Dendritic cell treated with granulocyte-macrophage colony-stimulating factor and Interleukin-4, amounts not matched to agents 40 ng/mL and 50 ng/mL, for 4 days (primary cell): Measurements from ENCODE around the gene MPHOSPH6.
"Not testable (repeated sequence)": the region's sequence is repeated elsewhere in the genome, so short reads cannot be mapped to it uniquely, and the experiment has no call there.

Experiments used
- H3K27ac Mint-ChIP-seq: one replicate; pipeline ENCODE4 v1.8.0; 2022; ENCODE audit warnings: mild to moderate bottlenecking, mixed read lengths
- H3K27me3 Mint-ChIP-seq: one replicate; pipeline ENCODE4 v1.8.0; 2022; ENCODE audit warnings: mild to moderate bottlenecking, mixed read lengths
- H3K36me3 Mint-ChIP-seq: one replicate; pipeline ENCODE4 v1.8.0; 2022; ENCODE audit warnings: low read depth, mixed read lengths
- H3K4me1 Mint-ChIP-seq: one replicate; pipeline ENCODE4 v1.8.0; 2022; ENCODE audit warnings: low read depth, mixed read lengths
- H3K4me3 Mint-ChIP-seq: one replicate; pipeline ENCODE4 v1.8.0; 2022; ENCODE audit warnings: mild to moderate bottlenecking, moderate library complexity, mixed read lengths
- H3K9me3 Mint-ChIP-seq: one replicate; pipeline ENCODE4 v1.8.0; 2022; ENCODE audit warnings: mixed read lengths
- intact Hi-C: fragments of 100-400 bp; cut with micrococcal nuclease; formaldehyde crosslinking; loops from one replicate; pipeline ENCODE4 v1.15.0; 2022

The MPHOSPH6 gene, protein sequence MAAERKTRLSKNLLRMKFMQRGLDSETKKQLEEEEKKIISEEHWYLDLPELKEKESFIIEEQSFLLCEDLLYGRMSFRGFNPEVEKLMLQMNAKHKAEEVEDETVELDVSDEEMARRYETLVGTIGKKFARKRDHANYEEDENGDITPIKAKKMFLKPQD

DNA sequence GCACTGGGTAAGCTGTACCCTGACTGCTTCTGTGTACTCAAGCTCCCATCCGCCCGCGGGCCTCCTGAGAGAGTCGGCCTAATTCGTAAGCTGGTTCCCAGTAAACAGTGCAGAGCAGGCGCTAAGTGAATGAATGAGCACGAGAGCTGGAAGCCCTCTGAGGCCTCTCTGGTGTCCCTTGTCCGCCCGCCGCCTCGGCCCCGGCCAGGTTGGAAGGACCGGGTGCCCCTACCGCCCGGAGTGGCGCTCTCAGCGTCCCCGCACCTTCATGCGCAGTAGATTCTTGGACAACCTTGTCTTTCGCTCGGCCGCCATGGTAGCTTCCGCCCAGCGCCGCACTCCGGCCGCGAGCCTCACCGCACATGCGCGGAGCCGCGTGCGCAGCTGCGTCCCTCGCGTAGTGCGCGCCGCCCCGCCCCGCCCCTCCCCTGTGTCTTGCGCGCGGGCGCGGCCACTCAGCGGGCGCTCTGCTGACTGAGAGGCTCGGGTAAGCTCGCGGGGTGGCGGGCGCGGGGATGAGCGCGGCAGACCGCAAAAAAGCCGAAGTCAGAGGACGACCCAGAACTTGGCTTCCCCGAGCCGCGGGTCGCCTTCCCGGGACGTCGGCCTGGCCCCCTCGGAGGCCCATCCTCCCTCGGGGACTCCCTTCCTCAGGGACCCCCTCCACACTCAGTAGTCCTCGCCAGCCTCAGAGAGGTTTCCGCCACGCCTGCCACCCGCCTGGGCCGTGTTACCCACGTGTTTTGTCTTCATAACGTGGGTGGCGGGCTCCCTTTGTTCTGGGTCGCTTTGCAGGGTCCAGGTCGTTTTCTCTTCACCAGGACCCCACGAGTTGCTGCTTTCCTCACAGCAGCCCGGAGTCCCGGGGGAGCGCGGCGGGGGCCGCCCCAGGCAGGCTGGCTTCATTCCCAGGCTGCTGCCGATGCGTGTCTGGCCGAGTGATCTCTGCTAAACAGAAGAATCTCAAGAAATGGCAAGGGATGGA lies at the start of gene MPHOSPH6:
Gene MPHOSPH6, minus strand, starts transcription at position 364 of the 985 bp plus-strand sequence. Its CDS starts 49 bp downstream, at position 315.
- H3K9me3 Mint-ChIP-seq = no peaks in the 10 kb centered on the region
- H3K27ac Mint-ChIP-seq = peak within 1 kb of the TSS; percentile 91
- peaks cover 35% of the 10 kb centered on the region for H3K36me3 Mint-ChIP-seq
- peak within 1 kb of the TSS; percentile 91 for H3K4me3 Mint-ChIP-seq
- H3K27me3 Mint-ChIP-seq = peaks cover 21% of the 10 kb centered on the region
- intact Hi-C loops = loop anchor here (2.0 to 5.0 kb wide), 2 partner anchors 21 to 57 kb away; no protein-coding TSS in a partner anchor
- H3K4me1 Mint-ChIP-seq = peaks cover 34% of the 10 kb centered on the region

DNA sequence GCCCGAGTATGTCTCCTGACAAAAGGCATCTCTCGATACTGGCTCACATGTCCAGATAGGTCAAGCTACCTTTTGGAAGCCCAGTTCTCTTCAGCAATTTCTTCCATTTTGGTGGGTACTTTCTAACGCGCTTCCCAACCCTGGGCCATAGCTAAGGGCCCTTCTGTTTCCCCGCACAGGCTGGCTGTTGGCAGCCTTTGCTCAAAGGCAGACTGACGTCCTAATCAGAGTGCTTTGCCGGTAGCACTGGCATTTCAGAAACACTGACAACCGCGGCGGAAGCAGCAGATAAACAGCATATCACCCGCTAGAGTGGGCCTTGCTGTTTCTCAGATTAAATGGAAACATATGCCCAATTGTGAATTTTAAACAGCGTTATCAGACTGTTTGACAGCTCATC lies 49.3 kb upstream of the MPHOSPH6 start:
- Mint-ChIP-seq H3K27ac (no peak overlapping the region), H3K27me3 (peaks cover 17% of the 10 kb centered on the region), H3K36me3 (no peaks in the 10 kb centered on the region), H3K4me3 (no peak overlapping the region), H3K4me1 (no peaks in the 10 kb centered on the region), H3K9me3 (no peaks in the 10 kb centered on the region)
- intact Hi-C loops = no loop called here

DNA sequence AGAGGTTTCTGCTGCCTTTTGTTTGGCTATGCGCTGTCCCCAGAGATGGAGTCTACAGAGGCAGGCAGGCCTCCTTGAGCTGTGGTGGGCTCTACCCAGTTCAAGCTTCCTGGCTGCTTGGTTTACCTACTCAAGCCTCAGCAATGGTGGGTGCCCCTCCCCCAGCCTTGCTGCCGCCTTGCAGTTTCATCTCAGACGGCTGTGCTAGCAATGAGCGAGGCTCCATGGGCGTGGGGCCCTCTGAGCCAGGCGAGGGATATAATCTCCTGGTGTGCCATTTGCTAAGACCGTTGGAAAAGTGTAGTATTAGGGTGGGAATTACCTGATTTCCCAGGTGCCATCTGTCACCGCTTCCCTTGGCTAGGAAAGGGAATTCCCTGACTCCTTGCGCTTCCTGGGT lies 39.3 kb upstream of the MPHOSPH6 start:
- H3K27ac Mint-ChIP-seq, intact Hi-C loops, H3K4me1 Mint-ChIP-seq, H3K36me3 Mint-ChIP-seq, H3K4me3 Mint-ChIP-seq, H3K27me3 Mint-ChIP-seq: not testable (repeated sequence)
- peaks cover 25% of the 10 kb centered on the region for H3K9me3 Mint-ChIP-seq

DNA sequence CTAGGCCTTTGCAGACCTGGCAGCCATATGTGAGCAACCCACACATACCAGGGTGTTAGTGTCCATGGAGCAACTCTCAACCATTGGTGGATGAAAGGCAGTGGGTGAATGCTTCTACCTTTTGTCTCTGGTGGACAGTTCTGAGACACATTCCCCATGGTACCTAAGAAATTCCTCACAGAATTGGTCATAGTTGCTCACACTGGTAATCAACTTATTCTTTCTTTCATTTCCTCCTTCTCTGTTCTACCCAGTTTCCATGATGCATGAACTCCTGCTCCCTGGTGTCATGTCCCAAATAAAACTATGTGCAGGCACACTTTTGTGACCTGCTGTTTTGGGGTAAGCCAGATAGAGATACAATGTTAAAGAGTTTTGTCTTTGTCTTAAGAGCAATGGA lies 33.2 kb upstream of the MPHOSPH6 start:
- peaks cover under 1% of the 10 kb centered on the region for H3K27me3 Mint-ChIP-seq
- peaks cover 37% of the 10 kb centered on the region for H3K4me1 Mint-ChIP-seq
- no peak overlapping the region for H3K27ac Mint-ChIP-seq
- H3K9me3 Mint-ChIP-seq = peaks cover 14% of the 10 kb centered on the region
- H3K36me3 Mint-ChIP-seq = no peaks in the 10 kb centered on the region
- H3K4me3 Mint-ChIP-seq = no peak overlapping the region
- intact Hi-C loops = no loop called here

DNA sequence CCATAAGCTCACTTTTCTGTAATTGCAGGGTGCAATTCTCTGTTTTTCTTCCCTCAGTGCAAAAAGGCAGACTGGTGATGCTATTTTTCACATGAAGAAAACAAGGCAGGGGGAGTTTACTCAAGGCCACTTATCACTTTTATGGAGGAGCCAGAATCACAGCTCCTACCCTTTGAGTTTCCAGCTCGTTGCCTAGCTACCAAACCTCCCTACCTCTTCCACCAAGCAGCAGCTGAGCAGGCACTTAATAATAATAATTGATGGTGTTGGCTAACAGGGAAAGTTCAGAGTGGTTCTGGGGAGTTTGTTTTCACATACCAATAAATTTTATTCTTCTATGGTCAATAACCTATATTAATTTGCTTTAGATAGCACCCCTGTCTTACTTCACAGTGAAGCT lies 31.9 kb upstream of the MPHOSPH6 start:
- H3K27ac Mint-ChIP-seq = no peak overlapping the region
- intact Hi-C loops = no loop called here
- H3K4me1 Mint-ChIP-seq = peaks cover 43% of the 10 kb centered on the region
- H3K27me3 Mint-ChIP-seq = no peaks in the 10 kb centered on the region
- H3K4me3 Mint-ChIP-seq = no peak overlapping the region
- peaks cover 9% of the 10 kb centered on the region for H3K9me3 Mint-ChIP-seq
- no peaks in the 10 kb centered on the region for H3K36me3 Mint-ChIP-seq

DNA sequence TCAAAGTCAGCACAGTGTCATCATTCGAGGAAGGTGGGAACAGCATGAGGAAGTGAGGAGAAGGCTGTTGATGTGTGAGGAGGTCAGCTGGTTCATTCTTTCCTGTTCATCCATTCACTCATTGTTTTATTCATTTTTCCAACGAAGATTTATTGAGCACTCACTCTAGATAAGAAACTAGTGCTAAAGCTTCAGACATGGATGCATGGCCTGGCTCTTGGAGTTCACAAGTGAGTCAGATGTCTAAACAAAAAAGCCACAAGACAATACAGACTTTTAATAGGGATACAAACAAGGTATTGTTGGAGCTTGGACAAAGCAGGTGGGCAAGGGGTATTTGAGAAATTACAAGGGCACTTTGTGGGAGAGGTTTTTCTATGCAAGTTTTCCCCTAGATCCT lies 31.3 kb upstream of the MPHOSPH6 start:
- Mint-ChIP-seq H3K27ac (peak overlapping the region; percentile 17), H3K4me3 (no peak overlapping the region), H3K9me3 (peaks cover 9% of the 10 kb centered on the region), H3K4me1 (peaks cover 48% of the 10 kb centered on the region), H3K27me3 (no peaks in the 10 kb centered on the region), H3K36me3 (no peaks in the 10 kb centered on the region)
- intact Hi-C loops = no loop called here

DNA sequence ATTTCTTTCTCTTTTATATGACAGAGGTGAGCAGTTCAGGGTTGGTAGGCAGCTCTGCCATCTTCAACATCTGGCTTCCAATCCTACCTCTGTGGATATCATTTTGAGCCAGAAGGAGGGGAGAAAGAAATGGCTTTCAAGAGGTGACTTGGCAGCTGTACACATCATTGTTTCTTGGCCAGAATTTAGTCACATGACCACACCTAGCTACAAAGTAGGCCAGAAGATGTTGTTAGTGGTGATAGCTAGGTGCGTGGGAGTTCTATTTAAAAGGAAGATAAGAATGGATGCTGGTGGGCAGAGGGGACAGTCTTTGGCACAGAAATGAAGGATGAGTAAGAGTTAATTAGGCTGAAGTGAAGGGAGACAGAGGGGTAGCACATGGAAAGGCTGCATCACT lies 29.2 kb upstream of the MPHOSPH6 start:
- Mint-ChIP-seq H3K9me3 (peaks cover 9% of the 10 kb centered on the region), H3K27me3 (no peaks in the 10 kb centered on the region)
- intact Hi-C loops = no loop called here

DNA sequence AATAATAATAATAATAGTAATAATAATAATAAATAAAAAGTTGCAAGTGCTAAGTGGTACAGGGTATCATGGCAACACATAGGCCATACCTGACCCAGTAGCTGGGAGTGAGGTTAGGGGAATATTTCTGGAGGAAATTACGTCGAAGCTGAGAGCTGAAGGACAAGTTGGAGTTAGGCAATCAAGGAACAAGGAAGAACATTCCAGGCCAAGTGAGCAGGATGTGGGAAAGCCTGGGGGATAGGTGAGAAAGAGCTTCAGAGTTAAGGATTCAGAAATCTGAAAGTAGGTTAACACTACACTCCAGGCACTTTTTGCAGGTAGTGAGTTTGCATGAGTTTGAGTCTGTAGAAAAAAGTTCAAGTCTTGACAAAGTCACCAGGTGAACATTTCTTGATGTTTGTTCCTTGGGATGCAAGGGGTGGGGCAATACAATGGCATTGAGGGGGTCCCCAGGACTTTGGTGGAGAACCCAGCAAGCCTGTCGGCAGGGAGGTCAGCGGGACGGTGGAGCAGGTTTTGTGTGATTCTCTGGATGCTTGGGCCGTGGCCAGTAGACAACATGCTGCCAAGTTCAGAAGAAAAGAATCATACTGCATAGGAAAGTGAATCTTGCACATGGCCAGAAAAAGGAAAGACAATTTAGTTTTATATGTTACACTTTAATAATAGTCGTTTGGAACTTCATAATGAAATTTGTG lies 27.7 kb upstream of the MPHOSPH6 start:
- Mint-ChIP-seq H3K27me3 (no peaks in the 10 kb centered on the region), H3K4me1 (peaks cover 68% of the 10 kb centered on the region), H3K27ac (peak overlapping the region; percentile 46), H3K9me3 (peaks cover 9% of the 10 kb centered on the region), H3K4me3 (no peak overlapping the region), H3K36me3 (no peaks in the 10 kb centered on the region)
- intact Hi-C loops = no loop called here

More for the DNA sequence above, 29.2 kb upstream of the MPHOSPH6 start:
- H3K4me3 Mint-ChIP-seq = no peak overlapping the region
- peaks cover 68% of the 10 kb centered on the region for H3K4me1 Mint-ChIP-seq
- H3K27ac Mint-ChIP-seq = peak overlapping the region; percentile 79
- no peaks in the 10 kb centered on the region for H3K36me3 Mint-ChIP-seq

DNA sequence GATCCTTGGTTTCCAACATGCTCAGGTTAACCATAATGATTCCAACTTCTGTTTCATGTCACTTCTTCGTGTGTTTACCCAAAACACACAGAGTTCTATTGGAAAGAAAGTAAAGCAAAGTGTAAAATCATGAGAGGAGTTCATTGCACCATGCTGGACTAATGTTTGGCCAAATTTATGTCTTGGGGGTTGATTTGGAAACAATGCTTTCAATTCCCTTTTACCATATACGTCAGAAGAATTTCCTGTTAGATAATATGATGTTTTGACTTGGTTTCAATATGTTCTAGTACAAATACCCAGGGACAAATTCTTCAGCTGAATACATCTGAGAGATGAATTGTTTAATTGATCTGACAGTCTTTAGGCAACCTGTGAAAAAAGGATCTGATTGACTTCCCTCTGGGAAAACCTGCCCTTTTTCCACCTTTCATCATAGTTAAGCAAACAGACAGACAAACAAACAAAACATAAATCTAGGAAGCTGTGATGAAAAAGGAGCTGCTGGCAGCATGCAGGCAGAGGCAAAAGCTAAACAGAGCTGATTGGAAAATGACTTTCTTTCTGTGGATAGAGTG lies 26.0 kb upstream of the MPHOSPH6 start:
- intact Hi-C loops = no loop called here
- Mint-ChIP-seq H3K27me3 (no peaks in the 10 kb centered on the region), H3K9me3 (peaks cover 9% of the 10 kb centered on the region), H3K36me3 (no peaks in the 10 kb centered on the region), H3K4me1 (peaks cover 64% of the 10 kb centered on the region), H3K27ac (peak overlapping the region; percentile 79), H3K4me3 (no peak overlapping the region)

DNA sequence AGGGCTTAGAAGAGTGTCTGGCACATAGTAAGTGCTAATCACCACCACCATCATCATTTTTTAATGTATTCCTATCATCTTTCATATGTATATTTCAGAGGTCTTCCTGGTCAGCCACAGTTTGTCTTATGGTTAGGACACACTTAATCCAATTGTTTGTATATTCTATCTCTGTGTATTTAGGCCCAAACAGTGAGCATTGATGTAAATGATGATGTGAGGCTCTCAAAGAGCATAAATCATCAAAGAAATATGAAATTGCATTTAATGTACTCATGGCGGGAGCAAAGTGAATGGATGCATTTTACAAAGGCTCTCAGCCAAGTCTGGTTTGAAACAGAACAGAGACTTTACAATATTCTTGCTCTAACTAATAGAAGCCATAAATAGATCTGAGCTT lies 24.1 kb upstream of the MPHOSPH6 start:
- Mint-ChIP-seq H3K4me1 (peaks cover 72% of the 10 kb centered on the region), H3K27me3 (no peaks in the 10 kb centered on the region), H3K27ac (no peak overlapping the region), H3K4me3 (no peak overlapping the region), H3K9me3 (peaks cover 2% of the 10 kb centered on the region), H3K36me3 (no peaks in the 10 kb centered on the region)
- intact Hi-C loops = no loop called here

DNA sequence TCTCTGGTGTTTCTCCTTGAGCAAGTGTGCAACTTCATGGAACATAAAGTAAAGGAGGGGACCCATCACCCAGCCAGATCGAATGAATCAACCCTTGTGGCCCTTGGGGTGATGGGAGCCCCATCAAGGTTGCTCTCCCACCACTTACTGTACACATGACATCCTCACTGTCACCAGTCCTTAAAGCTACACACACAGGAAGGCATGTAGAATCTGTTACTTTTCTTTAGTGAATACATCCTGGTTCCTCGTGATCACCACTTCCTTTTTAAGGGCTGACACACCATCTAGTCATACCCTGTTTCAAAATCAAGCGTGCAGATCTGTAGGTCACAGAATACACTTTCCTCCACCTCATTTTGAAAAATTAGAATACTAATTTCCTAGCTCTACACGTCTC lies 22.6 kb upstream of the MPHOSPH6 start:
- intact Hi-C loops = no loop called here
- H3K27ac Mint-ChIP-seq = peak overlapping the region; percentile 92
- H3K4me3 Mint-ChIP-seq = peak overlapping the region; percentile 32
- no peaks in the 10 kb centered on the region for H3K9me3 Mint-ChIP-seq
- no peaks in the 10 kb centered on the region for H3K27me3 Mint-ChIP-seq
- peaks cover 66% of the 10 kb centered on the region for H3K4me1 Mint-ChIP-seq
- no peaks in the 10 kb centered on the region for H3K36me3 Mint-ChIP-seq

DNA sequence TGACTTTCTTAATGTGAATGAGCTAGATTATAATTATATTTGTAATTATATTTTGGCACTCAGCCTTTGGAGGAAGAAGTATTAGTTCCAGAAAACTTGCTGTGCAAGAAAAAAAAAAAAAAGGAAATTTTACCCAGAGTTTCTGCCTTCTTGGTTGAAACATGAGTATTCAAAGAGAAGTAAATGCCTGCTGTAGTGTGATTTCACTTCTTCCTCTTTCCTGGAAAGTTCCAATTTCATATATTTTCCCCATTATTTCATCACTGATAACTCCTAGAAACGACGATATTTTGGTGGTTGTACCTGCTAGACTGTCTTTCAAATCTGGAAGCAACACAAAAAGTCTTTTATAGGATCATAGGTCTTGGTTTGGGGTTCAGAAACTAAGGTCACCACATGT lies 20.4 kb upstream of the MPHOSPH6 start:
- H3K36me3 Mint-ChIP-seq = no peaks in the 10 kb centered on the region
- intact Hi-C loops = loop anchor here (2.0 kb wide), 1 partner anchor 20 kb away; the partner anchor contains the start of gene MPHOSPH6
- H3K4me1 Mint-ChIP-seq = peaks cover 44% of the 10 kb centered on the region
- peak overlapping the region; percentile 79 for H3K27ac Mint-ChIP-seq
- H3K4me3 Mint-ChIP-seq = no peak overlapping the region
- H3K9me3 Mint-ChIP-seq = no peaks in the 10 kb centered on the region
- no peaks in the 10 kb centered on the region for H3K27me3 Mint-ChIP-seq

DNA sequence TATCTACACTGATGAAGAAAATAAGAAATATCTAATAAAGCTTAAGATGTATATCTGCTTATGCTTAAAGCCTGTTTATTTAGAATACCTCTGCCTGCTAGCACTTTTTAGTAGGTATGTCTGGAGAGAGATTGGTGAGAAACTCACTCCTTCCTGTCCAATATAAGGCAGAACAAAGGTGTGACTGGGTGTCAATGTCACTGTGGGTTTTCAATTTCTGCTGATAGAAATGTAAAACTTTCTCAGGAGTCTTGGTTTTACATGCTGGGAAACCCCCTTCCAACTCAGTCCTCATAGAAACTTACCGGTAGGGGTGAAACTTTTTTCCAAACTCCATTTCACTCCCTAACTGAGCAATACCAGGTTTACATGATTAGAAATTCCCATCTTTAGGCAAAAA lies 17.8 kb upstream of the MPHOSPH6 start:
- H3K9me3 Mint-ChIP-seq = no peaks in the 10 kb centered on the region
- H3K4me3 Mint-ChIP-seq = no peak overlapping the region
- H3K27ac Mint-ChIP-seq = no peak overlapping the region
- intact Hi-C loops = no loop called here
- peaks cover 30% of the 10 kb centered on the region for H3K4me1 Mint-ChIP-seq
- no peaks in the 10 kb centered on the region for H3K36me3 Mint-ChIP-seq
- no peaks in the 10 kb centered on the region for H3K27me3 Mint-ChIP-seq
